HS-5 (cell line): ENCODE results near the gene HS6ST1.
"Not testable (repeated sequence)": the region's sequence is repeated elsewhere in the genome, so short reads cannot be mapped to it uniquely, and the experiment has no call there.

ENCODE experiments used
- DNase-seq: peaks from one replicate; pipeline ENCODE4 v3.0.0-alpha.2; 2012; ENCODE audit warnings: low read depth

Gene HS6ST1

GRCh38 chr2:128268611-128269010, 50.1 kb downstream of the HS6ST1 start:
- DNase-seq, result not testable (repeated sequence)

- DNase-seq, result not testable (repeated sequence)
Observed at GRCh38 chr2:128268145-128268544, 50.5 kb downstream of the HS6ST1 start.

GRCh38 chr2:128267649-128268048, 51.0 kb downstream of the HS6ST1 start:
- not testable (repeated sequence) for DNase-seq

- DNase-seq, result not testable (repeated sequence)
Observed at GRCh38 chr2:128267197-128267596, 51.5 kb downstream of the HS6ST1 start.

- not testable (repeated sequence) for DNase-seq
Observed at GRCh38 chr2:128266463-128266862, 52.2 kb downstream of the HS6ST1 start.

- not testable (repeated sequence) for DNase-seq
Observed at GRCh38 chr2:128265608-128265993, 53.1 kb downstream of the HS6ST1 start.

- DNase-seq, result no peak
Observed at GRCh38 chr2:128264881-128265607, 53.6 kb downstream of the HS6ST1 start.

- no peak for DNase-seq
Observed at GRCh38 chr2:128263902-128264331, 54.8 kb downstream of the HS6ST1 start.

GRCh38 chr2:128262315-128263253, 56.1 kb downstream of the HS6ST1 start:
- no peak for DNase-seq

- DNase-seq, result no peak
Observed at GRCh38 chr2:128261245-128262128, 57.2 kb downstream of the HS6ST1 start.

- no peak for DNase-seq
Observed at GRCh38 chr2:128260239-128261138, 58.2 kb downstream of the HS6ST1 start.

GRCh38 chr2:128259585-128259984, 59.1 kb downstream of the HS6ST1 start:
- DNase-seq, result no peak

- DNase-seq, result no peak
Observed at GRCh38 chr2:128258218-128258617, 60.5 kb downstream of the HS6ST1 start.

GRCh38 chr2:128252501-128252900, 66.2 kb downstream of the HS6ST1 start:
- DNase-seq, result no peak

- DNase-seq, result not testable (repeated sequence)
Observed at GRCh38 chr2:128252086-128252485, 66.6 kb downstream of the HS6ST1 start.

GRCh38 chr2:128250229-128251025, 68.2 kb downstream of the HS6ST1 start:
- DNase-seq, result no peak

GRCh38 chr2:128249555-128249954, 69.1 kb downstream of the HS6ST1 start:
- no peak for DNase-seq

GRCh38 chr2:128245813-128246212, 72.9 kb downstream of the HS6ST1 start:
- no peak for DNase-seq

GRCh38 chr2:128241896-128242295, 76.8 kb downstream of the HS6ST1 start:
- DNase-seq, result no peak
